ENCODE results near the gene TTC21A.
A peak's percentile ranks its signal among the peaks of the same experiment; 100 is the strongest.

The TTC21A gene

GRCh38 chr3:39181408-39182335 is 74.2 kb downstream of the TTC21A start:
- Mint-ChIP-seq H3K27ac (peak overlapping the region; percentile 18), H3K4me3 (peak overlapping the region; percentile 74), H3K27me3 (no peaks in the 10 kb centered on the region), H3K36me3 (no peaks in the 10 kb centered on the region), H3K4me1 (peaks cover 27% of the 10 kb centered on the region), H3K9me3 (no peaks in the 10 kb centered on the region)
- no peak for ATAC-seq

DNA sequence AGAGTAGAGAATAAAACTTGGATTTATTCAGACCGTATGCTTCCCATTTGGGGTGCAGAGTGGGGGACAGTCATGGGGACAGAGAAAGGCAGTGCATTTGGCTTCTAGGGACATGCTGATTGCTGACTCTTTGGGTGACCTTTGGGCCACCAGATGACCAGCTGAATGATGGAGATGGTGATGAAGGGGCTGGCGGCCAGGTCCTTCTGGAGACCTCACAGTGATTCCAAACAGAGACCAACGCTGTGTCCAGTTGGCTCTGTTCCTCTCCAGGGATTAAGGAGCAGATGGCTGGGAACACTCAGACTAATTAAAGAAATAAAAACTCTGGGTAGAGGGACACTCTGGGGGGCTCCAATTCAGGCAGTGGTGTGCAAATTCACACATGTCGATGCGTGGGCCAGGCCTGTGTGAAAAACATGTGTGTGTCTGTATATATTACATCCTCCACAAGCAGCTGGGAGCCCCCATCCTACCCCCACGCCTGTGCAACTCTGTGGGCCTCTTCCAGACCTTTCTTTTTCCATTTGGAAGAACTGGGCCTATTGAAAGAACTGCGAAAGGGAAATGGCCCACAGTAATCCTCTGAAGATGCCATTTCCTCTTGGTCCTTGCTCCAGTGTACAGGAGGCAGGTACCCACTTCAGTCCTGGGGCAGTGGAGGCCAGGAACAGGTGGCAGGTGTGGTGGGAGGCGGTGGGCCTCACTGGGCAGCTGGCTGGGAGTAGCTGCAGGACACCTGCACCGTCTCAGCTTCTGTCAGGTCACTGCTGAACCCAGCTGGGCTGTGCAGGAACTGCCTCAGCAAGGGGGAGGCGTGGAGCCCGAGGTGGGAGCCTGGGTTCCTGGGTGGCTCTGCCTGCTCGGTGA is 76.0 kb downstream of the TTC21A start:
- Mint-ChIP-seq H3K27me3 (no peaks in the 10 kb centered on the region), H3K4me1 (peaks cover 24% of the 10 kb centered on the region), H3K36me3 (no peaks in the 10 kb centered on the region), H3K9me3 (no peaks in the 10 kb centered on the region), H3K27ac (no peak overlapping the region), H3K4me3 (no peak overlapping the region)
- ATAC-seq, result no peak

DNA sequence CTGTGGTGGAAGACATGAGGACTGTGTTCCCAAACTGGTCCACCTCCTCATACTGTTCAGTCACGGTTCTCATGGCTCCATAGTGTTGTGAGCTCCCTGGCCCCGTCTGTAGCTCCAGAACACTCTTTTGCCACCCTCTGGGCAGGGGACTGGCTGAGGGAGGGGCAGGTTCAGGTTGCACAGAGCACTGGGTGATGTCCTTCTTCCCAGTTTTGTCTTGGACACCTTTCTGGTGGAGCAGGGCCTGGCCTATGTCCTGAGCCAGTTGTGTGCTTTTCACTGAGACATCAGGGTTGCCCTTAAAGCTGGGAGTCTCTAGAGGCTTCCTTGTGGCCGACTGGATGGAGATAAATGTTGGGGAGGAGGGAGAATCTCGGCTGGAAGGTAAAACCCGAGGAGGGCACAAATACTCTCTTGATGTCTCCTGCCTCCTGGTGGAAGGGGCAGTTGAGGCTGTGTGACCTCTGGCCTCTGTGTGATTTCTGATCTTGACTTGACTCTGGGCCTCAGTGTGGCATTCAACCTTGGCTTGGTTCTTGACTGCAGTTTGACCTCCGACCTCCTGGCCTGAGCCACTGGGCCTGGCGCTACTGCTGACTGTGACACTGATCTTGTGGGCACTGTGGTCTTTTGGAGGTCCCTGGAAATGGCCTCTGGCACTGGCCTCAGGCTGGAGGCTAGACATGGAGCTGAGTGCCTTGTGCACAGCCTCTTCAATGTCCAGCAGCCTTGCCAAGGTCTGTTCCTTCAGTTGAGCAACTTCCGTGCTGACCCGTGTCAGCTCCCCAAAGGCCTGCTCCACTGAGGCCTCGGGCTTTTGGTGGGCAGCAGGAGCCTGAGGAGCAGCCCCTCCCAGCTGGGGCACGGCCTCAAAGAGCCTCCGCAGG is 76.8 kb downstream of the TTC21A start:
- H3K27ac Mint-ChIP-seq, result no peak overlapping the region
- no peak for ATAC-seq
- no peaks in the 10 kb centered on the region for H3K27me3 Mint-ChIP-seq
- H3K4me3 Mint-ChIP-seq, result no peak overlapping the region
- no peaks in the 10 kb centered on the region for H3K36me3 Mint-ChIP-seq
- no peaks in the 10 kb centered on the region for H3K9me3 Mint-ChIP-seq
- peaks cover 19% of the 10 kb centered on the region for H3K4me1 Mint-ChIP-seq

GRCh38 chr3:39184968-39185285 is 77.4 kb downstream of the TTC21A start:
- ATAC-seq, result no peak
- Mint-ChIP-seq H3K27ac (no peak overlapping the region), H3K4me1 (peaks cover 21% of the 10 kb centered on the region), H3K36me3 (no peaks in the 10 kb centered on the region), H3K27me3 (no peaks in the 10 kb centered on the region), H3K4me3 (no peak overlapping the region), H3K9me3 (no peaks in the 10 kb centered on the region)

- no peaks in the 10 kb centered on the region for H3K9me3 Mint-ChIP-seq
- no peaks in the 10 kb centered on the region for H3K27me3 Mint-ChIP-seq
- H3K4me1 Mint-ChIP-seq, result peaks cover 18% of the 10 kb centered on the region
- H3K27ac Mint-ChIP-seq, result no peak overlapping the region
- H3K36me3 Mint-ChIP-seq, result no peaks in the 10 kb centered on the region
- no peak for ATAC-seq
- H3K4me3 Mint-ChIP-seq, result no peak overlapping the region
Observed at GRCh38 chr3:39185326-39185958, 78.0 kb downstream of the TTC21A start.

DNA sequence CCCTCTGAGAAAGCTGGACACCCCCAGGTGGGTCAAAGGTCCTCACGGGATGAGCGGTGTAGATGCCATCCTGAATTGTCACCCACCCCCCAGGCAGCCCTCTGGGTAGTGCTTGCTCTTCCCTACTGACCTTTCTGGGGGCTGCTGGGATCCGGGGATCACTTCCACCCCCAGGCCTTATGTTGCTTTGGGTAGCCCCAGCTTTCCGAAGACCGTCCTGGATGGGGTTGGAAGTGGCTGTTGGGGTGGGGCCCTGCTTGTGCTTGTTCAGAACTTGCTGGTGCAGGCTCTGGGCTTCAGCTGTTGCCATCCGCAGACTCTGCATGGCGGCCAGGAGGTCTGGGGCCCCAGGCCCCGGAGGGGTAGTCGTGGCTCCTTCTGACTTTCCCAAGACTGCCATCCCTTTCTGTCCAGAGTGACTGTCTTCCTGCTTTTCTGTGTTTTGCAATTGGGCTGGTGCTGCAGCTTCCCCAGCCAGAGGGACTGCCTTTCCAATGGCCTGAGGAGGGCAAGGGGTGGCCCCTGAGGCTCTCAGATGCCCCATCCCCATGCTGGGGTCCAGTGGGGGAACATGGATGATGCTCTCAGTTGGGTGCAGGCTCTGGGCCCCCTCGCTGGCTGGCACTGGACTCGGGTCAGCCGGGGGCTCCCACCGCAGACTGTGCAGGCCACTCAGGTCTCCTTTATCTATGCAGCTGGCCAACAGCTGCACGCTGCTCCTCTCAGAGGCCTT is 78.6 kb downstream of the TTC21A start:
- H3K27me3 Mint-ChIP-seq, result no peaks in the 10 kb centered on the region

GRCh38 chr3:39186692-39187151 is 79.2 kb downstream of the TTC21A start:
- H3K9me3 Mint-ChIP-seq, result no peaks in the 10 kb centered on the region
- H3K4me3 Mint-ChIP-seq, result no peak overlapping the region
- no peak for ATAC-seq
- no peaks in the 10 kb centered on the region for H3K27me3 Mint-ChIP-seq
- H3K27ac Mint-ChIP-seq, result no peak overlapping the region
- peaks cover 9% of the 10 kb centered on the region for H3K4me1 Mint-ChIP-seq
- H3K36me3 Mint-ChIP-seq, result no peaks in the 10 kb centered on the region

More for the DNA sequence above, 78.6 kb downstream of the TTC21A start:
- Mint-ChIP-seq H3K4me1 (peaks cover 12% of the 10 kb centered on the region), H3K9me3 (no peaks in the 10 kb centered on the region), H3K36me3 (no peaks in the 10 kb centered on the region), H3K4me3 (no peak overlapping the region), H3K27ac (no peak overlapping the region)
- ATAC-seq, result no peak

DNA sequence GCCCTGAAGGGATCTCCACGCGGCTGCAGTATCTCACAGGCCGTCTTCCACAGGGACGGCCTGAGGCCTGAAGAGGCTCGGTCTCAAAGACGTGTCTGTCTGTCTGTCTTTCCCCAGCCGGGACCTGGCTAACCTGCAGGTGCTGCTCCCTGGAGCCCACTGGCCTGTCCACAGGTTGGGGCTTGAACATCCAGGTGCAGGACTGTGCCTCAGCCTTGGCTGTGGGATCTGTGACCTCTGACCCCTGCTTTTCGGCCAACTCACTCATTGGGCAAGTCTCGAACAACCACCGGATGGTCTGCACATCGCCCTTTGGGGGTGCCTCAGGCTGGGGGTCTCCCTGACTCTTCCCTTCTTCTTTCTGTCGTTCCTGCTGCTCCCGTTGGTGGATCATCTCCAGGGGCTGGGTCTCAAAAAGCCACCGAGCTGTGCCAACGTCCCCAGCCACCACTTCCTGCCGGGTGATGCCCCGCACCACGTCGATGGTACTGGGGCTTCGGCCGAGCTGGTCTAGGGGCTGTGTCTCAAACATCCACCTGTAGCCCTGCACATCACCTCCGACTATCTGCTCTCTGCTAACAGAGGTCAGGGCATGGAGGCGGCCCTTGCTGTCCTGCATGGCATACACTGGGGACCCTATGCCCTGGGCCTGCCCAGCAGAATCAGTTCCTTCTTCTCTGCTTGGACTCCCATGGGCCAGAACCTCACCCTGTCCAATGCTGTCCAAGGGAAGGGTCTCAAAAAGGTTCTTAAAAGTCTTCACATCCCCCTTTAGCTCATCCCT is 80.1 kb downstream of the TTC21A start:
- Mint-ChIP-seq H3K4me1 (peaks cover 16% of the 10 kb centered on the region), H3K9me3 (no peaks in the 10 kb centered on the region), H3K27me3 (no peaks in the 10 kb centered on the region), H3K27ac (no peak overlapping the region), H3K4me3 (no peak overlapping the region), H3K36me3 (no peaks in the 10 kb centered on the region)
- ATAC-seq, result no peak

Data from stimulated activated memory B cell treated with anti-CD40 and anti-IgM and Interleukin-4, amounts not matched to agents 10 μg/mL and 1 μg/mL and 100 μg/mL, for 72 hours (primary cell).